Embryonic facial prominence (tissue), 1 donor: ENCODE measurements around the gene KLHL15.

ENCODE experiments used
- DNase-seq: peaks from one replicate; pipeline ENCODE4 v3.0.0-alpha.2; 2016; ENCODE audit errors: extremely low spot score

The KLHL15 gene

GRCh38 chrX:23952984-23953907, 73.7 kb downstream of the KLHL15 start:
- no peak for DNase-seq

GRCh38 chrX:23952391-23952790, 74.6 kb downstream of the KLHL15 start:
- no peak for DNase-seq

GRCh38 chrX:23945206-23945605, 81.8 kb downstream of the KLHL15 start:
- no peak for DNase-seq

GRCh38 chrX:23944234-23944633, 82.8 kb downstream of the KLHL15 start:
- no peak for DNase-seq

GRCh38 chrX:23939203-23939602, 87.8 kb downstream of the KLHL15 start:
- DNase-seq, result no peak

- no peak for DNase-seq
These were observed 88.3 kb downstream of the KLHL15 start for GRCh38 chrX:23938690-23939089.

GRCh38 chrX:23937100-23937499, 89.9 kb downstream of the KLHL15 start:
- DNase-seq, result no peak

- no peak for DNase-seq
These were observed 90.8 kb downstream of the KLHL15 start for GRCh38 chrX:23936180-23936579.

- no peak for DNase-seq
These were observed 91.9 kb downstream of the KLHL15 start for GRCh38 chrX:23935106-23935505.
